ENCODE results near the gene DYRK4.

Gene DYRK4

DNA sequence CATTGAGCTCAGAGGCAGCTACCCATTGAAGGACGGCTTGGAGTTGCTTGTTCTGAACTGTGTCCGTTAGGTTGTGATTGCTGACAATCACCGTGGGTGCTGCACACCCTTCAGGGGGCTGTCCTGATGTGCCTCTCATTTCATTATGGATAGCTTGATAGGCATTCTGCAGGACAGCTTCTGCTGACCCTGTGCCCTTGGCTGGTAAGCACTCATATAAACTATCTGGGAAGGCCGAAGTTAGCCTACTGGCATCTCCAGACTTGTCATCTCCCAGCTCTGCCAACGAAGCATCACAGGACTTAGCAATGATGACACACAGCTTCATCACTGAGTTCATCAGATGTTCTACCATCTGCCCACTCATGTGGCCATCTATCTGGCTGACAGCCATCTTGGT is 64.5 kb downstream of the DYRK4 start:
- no peak for DNase-seq (ENCODE audit: low read depth)

DNA sequence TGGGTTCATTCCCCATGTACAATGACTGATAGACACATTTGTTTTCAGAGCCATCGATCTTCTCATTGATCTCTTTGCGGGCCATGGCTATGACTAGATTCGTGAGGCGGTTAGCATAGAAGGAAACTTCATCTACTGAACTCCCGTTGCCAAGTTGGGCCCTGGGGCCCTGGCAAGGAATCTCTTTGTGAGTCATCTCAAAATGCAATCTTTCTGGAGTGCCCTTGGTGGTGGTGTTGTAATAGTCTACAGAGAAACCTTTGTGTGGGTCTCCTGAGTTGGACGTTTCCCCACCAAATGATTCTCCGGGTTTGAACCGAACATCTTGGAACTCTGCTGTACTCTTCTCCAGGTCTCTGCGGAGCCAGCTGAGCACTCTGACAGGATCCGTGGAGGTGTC is 66.4 kb downstream of the DYRK4 start:
- DNase-seq (ENCODE audit: low read depth) = no peak

DNA sequence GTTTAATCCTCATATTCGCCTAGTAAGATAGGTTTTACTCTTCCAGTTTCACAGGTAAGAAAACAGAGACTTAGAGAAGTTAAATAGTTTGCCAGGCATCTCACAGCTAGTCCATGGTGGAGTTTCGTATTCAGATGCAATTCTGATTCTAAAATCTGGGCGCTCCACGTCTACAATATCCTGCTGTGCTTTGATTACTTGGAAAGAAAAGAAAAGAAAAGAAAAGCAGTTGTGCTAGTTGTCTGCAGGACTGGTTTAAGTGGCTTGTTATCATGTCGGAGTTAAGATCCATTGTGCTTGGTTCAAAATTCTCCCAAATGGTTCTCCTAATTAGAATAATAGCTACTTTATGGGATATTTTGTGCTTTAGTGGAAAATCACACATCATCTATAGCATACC is 68.3 kb downstream of the DYRK4 start:
- no peak for DNase-seq (ENCODE audit: low read depth)

DNA sequence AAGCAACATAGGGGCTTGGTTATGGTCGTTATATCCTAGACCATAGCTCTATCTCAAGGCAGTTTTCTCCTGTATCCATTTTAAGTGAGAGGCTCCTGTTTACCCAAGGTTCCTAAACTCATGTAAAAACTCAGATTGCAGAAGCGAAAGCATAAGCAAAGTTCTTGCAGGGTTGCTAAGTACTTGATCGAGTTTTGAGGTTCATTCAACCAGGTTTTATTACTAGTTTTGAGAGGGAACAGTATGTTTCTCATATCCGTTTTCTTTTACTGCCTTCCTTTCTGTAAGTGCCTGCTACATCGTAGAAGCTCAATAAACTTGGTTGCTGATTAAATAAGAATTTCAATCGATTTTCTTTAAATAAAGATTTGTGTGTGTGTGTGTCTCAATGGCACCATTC is 81.7 kb downstream of the DYRK4 start:
- no peak for DNase-seq (ENCODE audit: low read depth)

DNA sequence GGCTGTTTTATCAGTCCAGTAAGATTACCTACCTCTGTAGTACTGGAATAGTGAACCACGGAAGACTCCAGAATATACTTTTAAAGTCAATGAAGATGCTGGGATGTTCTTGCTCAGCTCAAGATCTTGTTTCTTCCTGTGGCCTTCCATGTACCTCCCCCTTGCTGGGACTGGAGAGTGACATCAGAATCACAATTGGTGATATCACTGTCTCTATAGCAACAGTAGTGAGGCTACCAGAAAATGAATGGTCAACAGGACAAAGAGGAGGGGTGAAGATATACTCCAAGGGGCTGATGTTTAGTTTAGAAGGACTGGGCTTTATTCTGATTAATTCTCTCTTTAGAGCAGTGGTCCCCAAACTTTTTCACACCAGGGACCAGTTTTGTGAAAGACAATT is 83.0 kb downstream of the DYRK4 start:
- no peak for DNase-seq (ENCODE audit: low read depth)

DNA sequence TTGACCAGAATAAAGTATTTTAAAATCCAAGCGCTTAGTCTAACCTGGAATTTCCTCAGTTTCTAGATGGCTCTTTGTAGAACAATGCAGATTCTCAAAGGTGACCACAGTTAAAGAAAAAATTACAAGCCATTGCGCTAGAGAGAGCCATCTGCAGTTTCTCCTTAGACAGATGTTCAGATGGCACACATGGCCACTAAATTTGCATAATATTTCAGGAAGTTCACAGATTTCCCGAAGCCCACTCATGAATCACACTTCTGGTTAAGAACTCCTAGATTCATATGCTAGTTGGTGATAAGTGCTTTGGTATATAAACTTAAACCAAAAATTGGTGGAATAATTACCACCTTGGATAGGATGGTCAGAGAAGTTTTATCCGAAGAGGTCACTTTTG is 86.1 kb downstream of the DYRK4 start:
- peak; percentile 3 for DNase-seq (ENCODE audit: low read depth)

DNA sequence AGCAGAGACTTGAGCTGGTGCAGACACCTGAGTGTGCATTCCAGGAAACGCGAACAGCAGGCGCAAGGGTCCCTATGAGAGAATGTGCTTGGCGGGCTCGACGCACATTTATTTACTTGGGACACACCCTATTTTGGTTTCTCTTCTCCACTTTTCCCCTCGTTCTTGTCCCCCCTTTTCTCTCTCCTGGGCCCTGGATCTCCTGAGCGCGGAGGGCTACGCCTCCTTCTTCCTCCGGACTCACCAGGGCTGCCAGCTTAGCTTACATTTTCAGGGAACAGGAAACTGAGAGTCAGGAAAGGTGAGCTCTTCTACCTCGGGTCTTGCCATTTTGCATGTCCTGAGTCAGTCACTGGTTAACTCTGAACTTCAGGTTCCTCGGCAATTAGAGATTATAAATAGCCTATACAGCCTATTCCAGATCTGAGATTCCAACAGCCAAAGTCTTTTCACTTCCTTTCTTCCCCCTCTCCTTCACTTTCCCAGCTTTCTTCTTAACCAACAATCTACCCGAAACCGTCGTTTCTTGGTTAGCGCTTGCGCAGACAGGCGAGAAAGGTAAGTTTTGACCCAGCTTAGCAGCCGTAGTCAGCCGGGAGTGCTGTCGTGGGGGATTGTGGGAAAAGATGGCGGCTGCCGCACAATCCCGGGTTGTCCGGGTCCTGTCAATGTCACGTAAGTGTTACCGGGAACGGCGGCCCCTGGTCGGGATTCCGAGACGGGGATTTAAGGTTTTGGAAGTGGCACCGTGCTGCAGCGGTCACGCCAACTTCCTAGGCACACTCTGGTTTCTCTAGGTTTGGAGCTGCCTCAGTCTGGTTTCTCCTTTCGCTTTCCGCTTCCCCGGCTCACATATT is 86.7 kb downstream of the DYRK4 start, which contains the start of the genes AKAP3 and NDUFA9:
Gene AKAP3 (minus strand): TSS at position 551 of the 857 bp plus-strand sequence. CDS start 10,855 bp downstream, outside the sequence.
Gene NDUFA9 (plus strand): TSS at position 614 of the 857 bp plus-strand sequence. CDS start 13 bp downstream, at position 627.
- DNase-seq (ENCODE audit: low read depth) = peak; percentile 87

DNA sequence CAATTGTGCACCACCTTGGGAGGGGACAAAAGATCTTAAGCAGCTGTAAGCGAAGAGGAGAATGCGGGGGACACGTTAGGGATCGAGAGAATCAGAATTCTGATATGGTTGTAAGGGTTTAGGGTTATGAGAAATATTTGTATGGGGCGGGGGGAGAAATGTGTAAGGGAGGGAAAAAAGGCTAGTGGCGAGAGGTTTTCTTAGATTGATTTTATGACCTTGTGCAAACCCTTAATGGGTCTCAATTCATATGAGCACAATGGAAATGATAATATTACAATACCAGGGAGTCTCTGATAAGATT is 87.3 kb downstream of the DYRK4 start:
- DNase-seq (ENCODE audit: low read depth) = no peak

DNA sequence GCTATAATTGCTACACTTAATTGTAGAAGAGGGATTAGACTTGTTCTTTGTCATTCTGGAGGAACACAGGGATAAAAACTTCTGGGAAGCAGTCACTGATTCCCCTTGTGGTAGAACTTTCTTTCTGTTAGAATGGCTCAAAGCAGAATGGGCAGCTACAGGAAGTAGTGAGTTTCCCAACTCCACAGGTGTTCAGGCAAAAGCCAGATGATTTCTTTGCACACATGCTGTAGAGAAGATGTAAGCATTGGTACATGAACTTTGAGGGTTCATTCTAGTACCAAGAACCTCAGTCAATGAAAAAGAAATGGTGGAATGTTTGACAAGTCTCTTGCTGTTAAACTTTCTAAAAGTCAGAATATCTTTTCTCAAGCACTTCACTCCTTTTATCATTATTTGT is 91.2 kb downstream of the DYRK4 start:
- no peak for DNase-seq (ENCODE audit: low read depth)

DNA sequence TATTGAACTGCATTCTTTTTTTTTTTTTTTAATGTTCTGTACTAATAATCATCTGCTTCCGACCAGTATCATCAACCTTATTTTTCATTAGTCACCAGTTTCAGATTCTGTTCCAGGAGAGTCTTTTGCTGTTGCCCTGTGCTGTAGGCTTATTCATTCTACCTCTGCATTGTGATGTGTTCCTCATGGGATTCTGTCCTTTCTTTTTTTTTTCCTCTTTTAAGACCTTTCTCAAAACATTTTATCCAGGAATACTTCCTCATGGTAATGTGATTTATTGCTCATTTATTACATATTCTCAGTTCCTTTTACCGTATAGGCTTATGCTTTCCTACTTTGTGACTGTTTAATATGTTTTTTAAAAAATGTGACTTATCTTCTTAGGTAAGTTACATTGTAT is 91.7 kb downstream of the DYRK4 start:
- DNase-seq (ENCODE audit: low read depth) = no peak

All from EH (cell line).